Glomerular endothelial cell (primary cell): ENCODE measurements around the gene TYRP1. TPM values are rescaled to one million over a fixed set of nuclear protein-coding genes. Genes with fewer than 3 reads are reported as not detected.
"Not testable (repeated sequence)": the region's sequence is repeated elsewhere in the genome, so short reads cannot be mapped to it uniquely, and the experiment has no call there.

ENCODE experiments used
- DNase-seq: peaks from one replicate; pipeline ENCODE4 v3.0.0-alpha.2; 2011; ENCODE audit warnings: low read depth, low spot score; ENCODE audit errors: extremely low read depth
- total RNA-seq: library from RNA; depleted of rRNA; stranded (reverse); fragments of >200 nt; gene quantifications from 2 replicates; pipeline ENCODE4 v1.2.3, GENCODE V29; 2015

Gene TYRP1
- not detected in 2 replicates for total RNA-seq

GRCh38 chr9:12693141-12693540, at the start of gene TYRP1:
TSS of gene TYRP1 (plus strand) at chr9:12693385. CDS start at chr9:12693997, 612 bp downstream.
- no peak for DNase-seq

DNA sequence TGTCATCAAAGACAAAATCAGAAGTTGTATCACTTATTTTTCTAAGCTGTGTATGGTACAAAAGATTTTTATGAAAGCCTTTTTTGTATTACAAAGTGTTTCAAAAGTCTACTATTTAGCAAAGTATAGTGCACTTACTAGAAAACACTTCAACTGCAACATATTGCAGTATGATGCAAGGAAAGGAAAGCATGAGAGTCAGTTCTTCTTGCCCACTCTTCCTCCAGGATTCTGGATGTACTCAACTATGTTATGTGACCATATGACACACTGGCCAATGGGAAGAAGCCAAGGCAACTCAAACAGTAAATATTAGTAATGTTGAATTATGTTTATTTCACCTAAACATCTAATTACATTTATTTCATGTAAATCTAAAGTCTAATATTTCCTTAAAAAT, 49.5 kb upstream of the TYRP1 start:
- DNase-seq = no peak

GRCh38 chr9:12648925-12649324, 44.3 kb upstream of the TYRP1 start:
- DNase-seq = no peak

DNA sequence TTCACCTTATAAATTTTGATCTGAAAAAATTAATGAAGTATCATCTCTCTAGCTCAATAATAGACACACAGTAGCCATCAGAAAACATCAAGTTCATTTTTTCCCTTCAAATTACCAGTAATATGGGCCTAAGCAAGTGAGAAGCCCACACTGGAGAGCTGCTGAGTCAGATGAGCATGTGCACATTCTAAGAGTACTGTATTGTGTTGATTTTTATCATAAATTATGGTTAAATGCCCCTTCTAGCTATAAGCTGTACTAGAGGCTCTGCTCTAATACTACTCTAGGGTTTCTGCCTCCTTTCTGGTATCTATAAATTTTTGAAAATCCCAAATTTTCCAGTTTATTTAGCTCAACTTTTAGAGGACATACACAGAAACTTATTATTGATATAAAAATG, 42.1 kb upstream of the TYRP1 start:
- no peak for DNase-seq

DNA sequence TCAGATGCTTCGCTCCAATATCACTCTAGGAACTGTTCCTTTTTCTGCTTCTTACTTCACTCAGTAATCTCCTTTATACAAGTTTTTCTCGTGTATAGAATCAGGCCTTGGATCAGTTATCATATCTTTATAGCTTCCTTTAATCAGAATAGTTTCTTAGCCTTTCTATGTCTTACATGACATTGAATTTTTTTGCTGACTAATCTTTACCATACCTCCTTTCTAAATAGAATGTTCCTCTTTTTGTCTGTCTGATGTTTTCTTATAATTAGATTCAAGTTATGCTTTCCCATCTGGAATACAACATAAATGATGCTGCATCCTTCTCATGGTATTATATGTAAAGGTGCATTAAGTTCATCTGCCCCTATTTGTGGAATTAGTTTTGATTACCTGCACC, 40.2 kb upstream of the TYRP1 start:
- DNase-seq = no peak

DNA sequence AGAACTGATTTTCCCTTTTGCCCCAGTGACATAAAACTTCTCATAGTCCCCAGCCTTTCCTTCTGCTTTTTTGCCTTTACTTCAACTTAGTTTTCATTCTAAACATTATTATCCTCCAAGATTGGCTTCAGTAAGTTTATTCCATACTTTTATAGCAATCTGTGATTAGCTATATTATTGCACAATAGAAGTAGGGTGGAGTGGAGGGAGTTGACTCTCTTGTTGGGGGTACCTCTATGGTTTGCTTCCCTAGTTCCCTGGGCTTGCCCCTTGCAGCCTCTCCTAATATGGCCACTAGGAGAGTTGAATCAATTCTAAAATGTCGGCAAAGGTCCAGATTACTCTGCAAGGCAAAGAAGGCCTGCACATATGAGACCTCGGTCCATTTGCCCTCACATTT, 36.4 kb upstream of the TYRP1 start:
- DNase-seq = no peak

- no peak for DNase-seq
These were observed 36.0 kb upstream of the TYRP1 start for GRCh38 chr9:12657233-12657632.

GRCh38 chr9:12657998-12658397, 35.2 kb upstream of the TYRP1 start:
- DNase-seq = no peak

GRCh38 chr9:12658531-12659209, 34.5 kb upstream of the TYRP1 start:
- no peak for DNase-seq

DNA sequence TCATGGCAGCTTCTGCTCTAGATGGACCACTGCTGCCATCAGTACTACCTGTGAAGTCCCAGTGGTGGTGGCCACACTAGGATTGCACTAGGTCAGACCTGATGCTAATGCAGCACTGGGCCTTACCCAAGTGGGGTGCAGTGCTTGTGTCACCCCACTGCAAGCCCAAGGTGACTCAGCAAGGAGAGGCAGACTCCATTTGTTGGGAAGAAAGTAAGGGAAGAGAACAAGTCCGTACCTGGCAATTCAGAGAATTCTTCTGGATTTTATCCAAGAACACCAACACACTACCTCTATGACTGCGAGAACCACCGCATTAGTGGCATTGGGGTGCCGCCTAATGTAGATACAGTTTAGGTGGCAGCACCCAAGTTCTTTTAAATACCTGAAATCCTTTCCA, 34.0 kb upstream of the TYRP1 start:
- no peak for DNase-seq

- no peak for DNase-seq
These were observed 26.4 kb upstream of the TYRP1 start for GRCh38 chr9:12666813-12667212.

DNA sequence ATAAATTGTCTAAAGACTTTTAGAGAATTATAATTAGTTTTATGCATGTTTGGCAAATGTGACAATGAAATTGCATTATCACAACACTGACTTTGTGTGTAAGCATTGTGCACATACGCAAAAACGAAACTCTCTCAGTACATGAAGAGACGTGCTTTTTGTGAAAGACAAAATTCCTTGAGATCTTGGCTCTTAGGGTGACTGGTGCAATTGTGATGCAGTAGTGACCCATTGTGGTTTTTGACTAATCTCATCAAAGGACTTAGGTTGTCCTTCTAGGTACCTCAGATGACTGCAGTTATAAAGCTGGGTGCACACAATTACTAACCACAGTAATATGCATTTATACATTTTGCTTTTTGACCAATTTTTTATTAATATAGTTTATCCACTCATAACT, 25.3 kb upstream of the TYRP1 start:
- no peak for DNase-seq

- DNase-seq = no peak
These were observed 23.2 kb upstream of the TYRP1 start for GRCh38 chr9:12670006-12670405.

GRCh38 chr9:12674961-12675360, 18.2 kb upstream of the TYRP1 start:
- no peak for DNase-seq

DNA sequence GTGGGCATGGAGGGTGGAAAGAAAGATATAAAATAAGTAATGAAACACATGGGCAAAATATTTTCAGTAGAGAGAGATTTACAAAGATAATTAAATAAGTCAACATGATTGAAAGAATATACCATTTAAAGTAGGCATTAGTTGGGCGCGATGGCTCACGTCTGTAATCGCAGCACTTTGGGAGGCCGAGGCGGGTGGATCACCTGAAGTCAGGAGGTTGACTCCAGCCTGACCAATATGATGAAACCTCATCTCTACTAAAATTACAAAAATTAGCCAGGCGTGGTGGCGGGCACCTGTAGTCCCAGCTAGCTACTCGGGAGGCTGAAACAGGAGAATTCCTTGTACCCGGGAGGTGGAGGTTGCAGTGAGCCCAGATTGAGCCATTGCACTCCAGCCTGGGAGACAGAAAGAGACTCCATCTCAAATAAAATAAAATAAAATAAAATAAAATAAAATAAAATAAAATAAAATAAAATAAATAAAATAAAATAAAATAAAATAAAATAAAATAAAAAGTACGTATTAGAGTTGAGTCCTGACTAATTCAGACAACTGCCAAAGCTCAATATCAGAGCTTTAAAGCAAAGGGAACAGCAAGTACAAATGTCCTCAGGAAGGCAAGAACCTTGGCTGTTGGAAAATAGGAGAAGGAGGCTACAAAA, 15.6 kb upstream of the TYRP1 start:
- not testable (repeated sequence) for DNase-seq

GRCh38 chr9:12680341-12680740, 12.8 kb upstream of the TYRP1 start:
- no peak for DNase-seq

GRCh38 chr9:12680757-12681156, 12.4 kb upstream of the TYRP1 start:
- no peak for DNase-seq

- DNase-seq = no peak
These were observed 11.6 kb upstream of the TYRP1 start for GRCh38 chr9:12681620-12682019.

GRCh38 chr9:12684974-12685373, 8.2 kb upstream of the TYRP1 start:
- no peak for DNase-seq

- no peak for DNase-seq
These were observed 4.0 kb upstream of the TYRP1 start for GRCh38 chr9:12689233-12689632.

GRCh38 chr9:12694013-12694412, 828 bp downstream of the TYRP1 start:
- no peak for DNase-seq

DNA sequence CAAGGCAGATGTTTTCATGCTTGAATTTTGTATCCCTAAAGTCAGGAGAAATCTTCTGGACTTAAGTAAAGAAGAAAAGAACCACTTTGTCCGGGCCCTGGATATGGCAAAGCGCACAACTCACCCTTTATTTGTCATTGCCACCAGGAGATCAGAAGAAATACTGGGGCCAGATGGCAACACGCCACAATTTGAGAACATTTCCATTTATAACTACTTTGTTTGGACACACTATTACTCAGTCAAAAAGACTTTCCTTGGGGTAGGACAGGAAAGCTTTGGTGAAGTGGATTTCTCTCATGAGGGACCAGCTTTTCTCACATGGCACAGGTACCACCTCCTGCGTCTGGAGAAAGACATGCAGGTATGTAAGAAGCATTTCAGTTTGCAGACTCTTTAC, 2.3 kb downstream of the TYRP1 start:
- no peak for DNase-seq
